Mucosa of descending colon (tissue), 3 donors: Measurements from ENCODE around the gene IRF9. TPM values are rescaled to one million over a fixed set of nuclear protein-coding genes. Genes with fewer than 3 reads are reported as not detected.
"Not testable (repeated sequence)": the region's sequence is repeated elsewhere in the genome, so short reads cannot be mapped to it uniquely, and the experiment has no call there.

Experiments
- ATAC-seq: fragments of 200-7000 bp; cut with Tn5 transposase; one replicate; pipeline ENCODE4 v1.9.1; 2020; ENCODE audit warnings: mild to moderate bottlenecking, moderate library complexity
- DNase-seq, 3 donors: peaks; one replicate each; pipeline ENCODE4 v3.0.0-alpha.2; 2020
- H3K36me3 ChIP-seq: fragments of 200-600 bp; one replicate; pipeline ENCODE4 v1.8.0; 2021; ENCODE audit warnings: low read depth, mild to moderate bottlenecking
- H3K4me1 ChIP-seq: fragments of 200-600 bp; one replicate; pipeline ENCODE4 v1.8.0; 2021; ENCODE audit warnings: low read depth, mild to moderate bottlenecking
- H3K4me3 ChIP-seq: fragments of 200-600 bp; one replicate; pipeline ENCODE4 v1.8.0; 2021; ENCODE audit warnings: mild to moderate bottlenecking
- H3K9me3 ChIP-seq: fragments of 200-600 bp; one replicate; pipeline ENCODE4 v1.8.0; 2021; ENCODE audit warnings: mild to moderate bottlenecking
- intact Hi-C, 2 donors: fragments of 100-400 bp; cut with DNase I in 1 of 2; cut with micrococcal nuclease in 1 of 2; formaldehyde crosslinking; loops; one replicate each; pipeline versions ENCODE4 v1.11.0 to v1.11.1; 2022; cut with DNase I, micrococcal nuclease
- total RNA-seq, 3 donors: library from RNA; stranded (reverse); fragmentation: NEBNext Ultra II Directional in 2 of 3; extraction: Animal tissue kit (Norgen Biotek cat#: 25700) in 2 of 3; gene quantifications; one replicate each; pipeline versions ENCODE4 v1.2.1 to v1.2.4, GENCODE V29; 2021 to 2023
- TF ChIP-seq, protein P1 (sequence below): fragments of 200-600 bp; IDR thresholded peaks from one replicate; pipeline ENCODE4 v1.8.0; 2022; ENCODE audit warnings: antibody characterized with exemption, mild to moderate bottlenecking
- donor health status: DM: no; HTN: no; CAD: no; lungs with moderate emphysema.
- donor health status: DM: no; HTN: no; CAD: no.
- donor health status: DM: no; HTN: yes; CAD: no.

IRF9 gene
- total RNA-seq, 3 donors from 2014 or later, result 78.7 to 119 (median 103) TPM

DNA sequence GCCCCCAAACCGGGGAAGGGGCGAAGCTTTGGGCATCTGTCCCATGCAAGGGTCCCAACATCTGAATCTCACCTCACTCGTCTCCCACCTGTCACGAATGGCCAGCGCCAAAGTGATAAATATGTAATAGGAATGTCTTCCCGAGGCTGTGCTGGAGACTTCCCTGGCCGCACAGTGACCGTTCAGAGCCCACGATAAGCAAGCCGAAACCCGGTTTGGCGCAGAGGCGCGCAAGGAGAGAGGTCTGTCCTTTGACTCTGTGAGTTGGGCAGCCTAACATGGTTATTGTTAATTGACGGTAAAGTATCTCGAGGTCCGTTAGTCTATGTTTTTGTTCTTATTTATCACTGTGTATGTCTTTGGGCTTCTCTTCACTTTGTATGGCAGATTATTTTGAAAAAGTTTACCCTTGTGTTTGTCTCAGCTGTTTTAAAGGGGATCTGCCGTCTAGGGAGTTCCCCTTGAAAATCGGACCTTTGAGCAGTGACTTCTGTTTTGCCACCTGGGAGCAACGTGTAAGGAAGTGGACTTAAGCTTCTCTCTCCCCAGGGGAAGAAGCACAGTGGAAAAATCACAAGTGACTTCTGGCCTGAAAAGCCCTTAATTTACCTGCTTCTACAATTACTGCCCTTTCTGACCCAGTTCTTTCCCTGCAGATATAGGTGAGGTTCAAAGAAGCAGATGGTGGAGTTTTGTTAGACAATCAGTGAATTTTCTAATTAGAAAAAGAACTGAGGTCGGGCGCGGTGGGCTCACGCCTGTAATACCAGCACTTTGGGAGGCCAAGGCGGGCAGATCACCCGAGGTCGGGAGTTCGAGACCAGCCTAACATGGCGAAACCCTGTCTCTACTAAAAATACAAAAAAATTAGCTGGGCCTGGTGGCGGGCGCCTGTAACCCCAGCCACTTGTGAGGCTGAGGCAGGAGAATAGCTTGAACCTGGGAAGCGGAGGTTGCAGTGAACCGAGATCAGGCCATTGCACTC, 35.3 kb downstream of the IRF9 start:
- intact Hi-C loops, result no loop called here
- no peaks in the 10 kb centered on the region for H3K9me3 ChIP-seq
- H3K4me1 ChIP-seq, result peaks cover 25% of the 10 kb centered on the region
- ATAC-seq (peak; percentile 43), DNase-seq (no peak)
- TF ChIP-seq, protein P1, sequence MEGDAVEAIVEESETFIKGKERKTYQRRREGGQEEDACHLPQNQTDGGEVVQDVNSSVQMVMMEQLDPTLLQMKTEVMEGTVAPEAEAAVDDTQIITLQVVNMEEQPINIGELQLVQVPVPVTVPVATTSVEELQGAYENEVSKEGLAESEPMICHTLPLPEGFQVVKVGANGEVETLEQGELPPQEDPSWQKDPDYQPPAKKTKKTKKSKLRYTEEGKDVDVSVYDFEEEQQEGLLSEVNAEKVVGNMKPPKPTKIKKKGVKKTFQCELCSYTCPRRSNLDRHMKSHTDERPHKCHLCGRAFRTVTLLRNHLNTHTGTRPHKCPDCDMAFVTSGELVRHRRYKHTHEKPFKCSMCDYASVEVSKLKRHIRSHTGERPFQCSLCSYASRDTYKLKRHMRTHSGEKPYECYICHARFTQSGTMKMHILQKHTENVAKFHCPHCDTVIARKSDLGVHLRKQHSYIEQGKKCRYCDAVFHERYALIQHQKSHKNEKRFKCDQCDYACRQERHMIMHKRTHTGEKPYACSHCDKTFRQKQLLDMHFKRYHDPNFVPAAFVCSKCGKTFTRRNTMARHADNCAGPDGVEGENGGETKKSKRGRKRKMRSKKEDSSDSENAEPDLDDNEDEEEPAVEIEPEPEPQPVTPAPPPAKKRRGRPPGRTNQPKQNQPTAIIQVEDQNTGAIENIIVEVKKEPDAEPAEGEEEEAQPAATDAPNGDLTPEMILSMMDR, result no peak
- no peaks in the 10 kb centered on the region for H3K36me3 ChIP-seq
- H3K4me3 ChIP-seq, result peak overlapping the region; percentile 82

DNA sequence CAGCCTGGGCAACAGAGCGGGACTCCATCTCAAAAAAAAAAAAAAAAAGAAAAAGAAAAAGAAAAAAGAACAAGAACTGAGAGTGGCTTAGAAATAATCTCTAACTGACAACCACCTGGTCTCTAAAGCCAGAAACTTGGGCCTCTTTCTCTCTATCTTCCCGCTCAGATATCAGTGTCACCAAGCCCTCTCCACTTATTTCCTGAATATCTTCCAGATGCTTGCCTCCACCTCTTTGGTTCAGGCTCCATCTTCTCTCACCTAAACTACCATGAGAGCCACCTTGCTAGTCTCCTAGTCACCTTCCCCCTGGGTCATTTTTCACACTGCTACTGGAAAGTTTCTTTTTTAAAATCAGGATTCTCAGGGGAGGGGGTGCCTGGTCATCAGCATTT, 36.0 kb downstream of the IRF9 start:
- Histone ChIP-seq H3K36me3 (no peaks in the 10 kb centered on the region), H3K4me3 (no peak overlapping the region), H3K9me3 (no peaks in the 10 kb centered on the region), H3K4me1 (peaks cover 25% of the 10 kb centered on the region)
- intact Hi-C loops, result no loop called here
- ATAC-seq (no peak), DNase-seq (no peak)
- TF ChIP-seq, protein P1, result no peak

DNA sequence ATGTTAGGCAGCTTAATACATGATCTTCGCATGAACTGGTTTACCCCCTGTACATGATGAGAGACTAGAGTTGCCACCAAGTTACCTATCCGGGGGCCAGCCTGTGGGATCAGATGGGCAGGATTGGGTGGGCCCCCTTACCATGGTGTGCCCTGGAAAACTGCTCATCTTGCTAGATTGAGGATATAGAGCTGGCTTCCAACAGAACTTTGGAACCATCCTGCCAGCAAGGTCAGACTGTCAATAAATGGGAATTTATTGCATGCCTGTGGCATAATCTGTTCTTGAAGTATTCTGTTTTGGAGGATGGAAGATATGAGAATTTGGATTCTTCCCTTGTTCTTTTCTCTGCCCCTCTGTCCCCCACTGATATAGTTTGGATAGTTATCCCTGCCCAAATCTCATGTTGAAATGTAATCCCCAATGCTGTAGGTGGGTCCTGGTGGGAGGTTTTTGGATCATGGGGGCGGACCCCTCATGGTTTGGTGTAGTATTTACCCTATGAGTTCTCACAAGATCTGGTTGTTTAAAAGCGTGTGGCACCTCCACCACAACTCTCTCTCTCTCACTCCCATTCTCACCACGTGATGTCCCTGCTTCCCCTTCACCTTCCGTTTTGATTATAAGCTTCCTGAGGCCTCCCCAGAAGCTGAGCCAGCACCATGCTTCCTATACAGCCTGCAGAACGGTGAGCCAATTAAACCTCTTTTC, 37.9 kb downstream of the IRF9 start:
- no peak overlapping the region for H3K4me3 ChIP-seq
- TF ChIP-seq, protein P1, result no peak
- DNase-seq (peak in 1 of 3 donors; percentile 33), ATAC-seq (no peak)
- no peaks in the 10 kb centered on the region for H3K9me3 ChIP-seq
- H3K36me3 ChIP-seq, result no peaks in the 10 kb centered on the region
- H3K4me1 ChIP-seq, result peaks cover 25% of the 10 kb centered on the region
- intact Hi-C loops, result no loop called here

DNA sequence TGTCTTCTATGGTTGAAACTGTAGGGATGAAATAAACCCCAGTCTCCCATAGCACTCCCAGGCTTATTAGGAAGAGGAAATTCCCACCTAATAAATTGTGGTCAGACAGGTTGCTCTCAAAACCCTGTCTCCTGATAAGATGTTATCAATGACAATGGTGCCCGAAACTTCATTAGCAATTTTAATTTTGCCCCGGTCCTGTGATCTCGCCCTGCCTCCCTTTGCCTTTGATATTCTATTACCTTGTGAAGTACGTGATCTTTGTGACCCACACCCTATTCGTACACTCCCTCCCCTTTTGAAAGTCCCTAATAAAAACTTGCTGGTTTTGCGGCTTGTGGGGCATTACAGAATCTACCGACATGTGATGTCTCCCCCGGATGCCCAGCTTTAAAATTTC, 41.5 kb downstream of the IRF9 start:
- H3K9me3 ChIP-seq, DNase-seq, intact Hi-C loops, H3K4me3 ChIP-seq, ATAC-seq, H3K36me3 ChIP-seq: not testable (repeated sequence)
- H3K4me1 ChIP-seq, result peaks cover 10% of the 10 kb centered on the region

DNA sequence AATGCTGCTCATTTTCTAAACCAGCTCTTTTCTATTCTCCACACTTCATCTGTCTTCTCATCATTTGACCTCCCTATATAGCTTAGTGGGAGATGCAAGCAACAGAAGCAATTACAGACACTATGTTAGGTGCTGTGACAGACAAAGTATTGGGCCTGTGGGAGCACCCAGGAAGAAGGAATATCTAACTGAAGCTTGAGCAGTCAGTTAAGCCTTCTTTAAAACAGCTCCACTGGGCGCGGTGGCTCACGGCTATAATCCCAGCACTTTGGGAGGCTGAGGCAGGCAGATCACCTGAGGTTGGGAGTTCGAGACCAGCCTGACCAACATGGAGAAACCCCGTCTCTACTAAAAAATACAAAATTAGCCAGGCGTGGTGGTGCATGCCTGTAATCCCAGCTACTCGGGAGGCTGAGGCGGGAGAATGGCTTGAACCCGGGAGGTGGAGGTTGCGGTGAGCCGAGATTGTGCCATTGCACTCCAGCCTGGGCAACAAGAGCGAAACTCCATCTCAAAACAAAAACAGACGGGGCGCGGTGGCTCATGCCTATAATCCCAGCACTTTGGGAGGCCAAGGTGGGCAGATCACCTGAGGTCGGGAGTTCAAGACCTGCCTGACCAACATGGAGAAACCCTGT, 42.3 kb downstream of the IRF9 start:
- H3K9me3 ChIP-seq, H3K4me1 ChIP-seq, H3K4me3 ChIP-seq, H3K36me3 ChIP-seq, DNase-seq, intact Hi-C loops, ATAC-seq: not testable (repeated sequence)

DNA sequence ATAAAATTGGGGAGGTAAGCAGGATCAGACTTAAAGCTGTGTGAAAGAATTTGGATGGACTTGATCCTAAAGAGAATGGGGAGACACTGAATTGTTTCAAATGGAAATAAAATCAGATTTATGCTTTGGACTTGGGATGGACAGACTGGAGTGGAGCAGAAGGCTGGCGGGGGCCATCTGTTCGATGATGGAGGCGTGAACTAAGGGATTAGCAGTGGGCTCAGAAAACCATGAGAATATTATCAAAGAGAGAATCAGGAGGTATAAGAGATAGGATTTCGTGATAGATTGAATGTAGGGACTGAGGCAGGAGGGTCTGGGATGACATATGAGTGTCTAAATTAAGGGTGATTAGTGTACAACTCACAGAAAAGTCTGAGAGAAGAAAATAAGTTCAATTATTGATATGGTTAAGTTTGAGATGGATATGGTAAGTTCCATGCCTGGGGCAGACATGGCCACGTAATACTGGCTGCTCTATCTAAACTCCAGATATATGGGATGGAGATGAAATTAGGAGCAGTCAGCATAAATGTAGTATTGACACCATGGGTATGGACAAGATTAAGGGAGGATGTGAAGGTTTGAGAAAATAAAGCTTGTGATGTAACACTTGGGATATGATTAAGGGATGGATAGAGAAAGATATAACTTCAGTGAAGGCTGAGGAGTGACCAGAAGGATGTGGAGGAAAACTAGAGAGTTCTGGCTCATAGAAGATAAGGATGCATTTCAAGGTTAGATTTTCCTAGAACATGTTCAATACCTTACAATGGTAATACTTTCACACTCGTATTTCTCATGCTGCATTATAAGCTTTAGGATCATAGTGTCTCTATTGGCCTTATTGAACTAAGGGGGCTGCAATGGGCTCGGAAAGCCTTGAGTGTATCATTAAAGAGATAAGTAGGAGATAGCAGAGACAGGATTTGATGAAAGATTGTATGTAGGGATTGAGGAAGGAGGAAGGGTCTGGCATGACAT, 43.4 kb downstream of the IRF9 start:
- Histone ChIP-seq H3K4me3 (no peak overlapping the region), H3K4me1 (no peaks in the 10 kb centered on the region), H3K36me3 (no peaks in the 10 kb centered on the region), H3K9me3 (no peaks in the 10 kb centered on the region)
- DNase-seq, result no peak
- no peak for ATAC-seq
- intact Hi-C loops, result no loop called here
- TF ChIP-seq, protein P1, result no peak
